HAP-1 (cell line): Measurements from ENCODE around the gene ALG11.
"Not testable (repeated sequence)": the region's sequence is repeated elsewhere in the genome, so short reads cannot be mapped to it uniquely, and the experiment has no call there.

Experiments used
- DNase-seq, 2 experiments: peaks; one replicate each; pipeline ENCODE4 v3.0.0-alpha.2; 2016 to 2020; ENCODE audit warnings: low spot score in 2 of 2
- H3K27me3 ChIP-seq: fragments of 250-450 bp; sonication (Bioruptor Pico); 2 replicates; pipeline ENCODE4 v1.5.1; 2020; ENCODE audit warnings: low read depth, mild to moderate bottlenecking, moderate library complexity
- H3K36me3 ChIP-seq: fragments of 250-450 bp; sonication (Bioruptor Pico); replicated peaks from 2 replicates; pipeline ENCODE4 v1.5.1; 2020; ENCODE audit warnings: mild to moderate bottlenecking
- H3K4me1 ChIP-seq: fragments of 250-450 bp; sonication (Bioruptor Pico); 2 replicates; pipeline ENCODE4 v1.5.1; 2020; ENCODE audit warnings: mild to moderate bottlenecking
- H3K4me3 ChIP-seq: fragments of 250-450 bp; sonication (Bioruptor Pico); 2 replicates; pipeline ENCODE4 v1.5.1; 2020; ENCODE audit warnings: mild to moderate bottlenecking, moderate library complexity
- H3K9me3 ChIP-seq: fragments of 250-450 bp; sonication (Bioruptor Pico); 2 replicates; pipeline ENCODE4 v1.5.1; 2020; ENCODE audit warnings: mild to moderate bottlenecking, moderate library complexity
- in situ Hi-C: fragments of 300-500 bp; cut with MboI; formaldehyde crosslinking; loops from 3 replicates; pipeline ENCODE4 v1.14.3; 2020; ENCODE audit warnings: low sequenced_read_pairs, inconsistent platforms, mixed read lengths

Gene ALG11

GRCh38 chr13:52027832-52028231 is 15.6 kb downstream of the ALG11 start:
- H3K4me3 ChIP-seq = no peak overlapping the region
- no peaks in the 10 kb centered on the region for H3K27me3 ChIP-seq
- peaks cover 31% of the 10 kb centered on the region for H3K36me3 ChIP-seq
- H3K4me1 ChIP-seq = no peaks in the 10 kb centered on the region
- DNase-seq = no peak
- in situ Hi-C loops = no loop called here
- no peaks in the 10 kb centered on the region for H3K9me3 ChIP-seq

- no peaks in the 10 kb centered on the region for H3K27me3 ChIP-seq
- H3K4me3 ChIP-seq = no peak overlapping the region
- in situ Hi-C loops = no loop called here
- no peak for DNase-seq
- no peaks in the 10 kb centered on the region for H3K4me1 ChIP-seq
- H3K36me3 ChIP-seq = peaks cover 20% of the 10 kb centered on the region
- H3K9me3 ChIP-seq = no peaks in the 10 kb centered on the region
Observed at GRCh38 chr13:52029569-52029968, 17.4 kb downstream of the ALG11 start.

GRCh38 chr13:52030401-52030800 is 18.2 kb downstream of the ALG11 start:
- H3K27me3 ChIP-seq, in situ Hi-C loops, DNase-seq, H3K4me1 ChIP-seq, H3K9me3 ChIP-seq, H3K4me3 ChIP-seq: not testable (repeated sequence)
- H3K36me3 ChIP-seq = peaks cover 12% of the 10 kb centered on the region

DNA sequence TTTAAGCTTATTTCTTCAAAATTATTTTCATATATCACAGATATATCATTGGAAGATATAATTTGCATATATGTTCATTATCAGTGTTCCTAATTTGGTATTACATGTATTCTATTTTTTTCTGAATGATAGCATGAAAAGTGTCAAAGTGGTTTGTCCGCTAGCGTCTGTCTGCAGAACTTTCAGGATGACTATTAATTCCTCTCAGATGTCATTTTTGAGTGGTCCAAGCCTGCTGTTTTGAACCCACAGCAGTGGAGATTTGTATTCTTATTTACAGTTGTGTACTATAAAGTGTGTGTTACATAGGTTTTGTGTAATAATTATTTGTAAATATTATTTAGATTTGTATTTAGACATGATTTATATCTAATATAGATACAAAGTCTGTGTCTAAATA is 20.8 kb downstream of the ALG11 start:
- Histone ChIP-seq H3K36me3 (peaks cover 4% of the 10 kb centered on the region; the same call in 1 of the 2 replicates), H3K9me3 (no peaks in the 10 kb centered on the region), H3K27me3 (no peaks in the 10 kb centered on the region), H3K4me3 (no peak overlapping the region), H3K4me1 (no peaks in the 10 kb centered on the region)
- in situ Hi-C loops = no loop called here
- no peak for DNase-seq

GRCh38 chr13:52034616-52035226 is 22.5 kb downstream of the ALG11 start:
- H3K4me3 ChIP-seq = no peak overlapping the region
- no peak for DNase-seq

DNA sequence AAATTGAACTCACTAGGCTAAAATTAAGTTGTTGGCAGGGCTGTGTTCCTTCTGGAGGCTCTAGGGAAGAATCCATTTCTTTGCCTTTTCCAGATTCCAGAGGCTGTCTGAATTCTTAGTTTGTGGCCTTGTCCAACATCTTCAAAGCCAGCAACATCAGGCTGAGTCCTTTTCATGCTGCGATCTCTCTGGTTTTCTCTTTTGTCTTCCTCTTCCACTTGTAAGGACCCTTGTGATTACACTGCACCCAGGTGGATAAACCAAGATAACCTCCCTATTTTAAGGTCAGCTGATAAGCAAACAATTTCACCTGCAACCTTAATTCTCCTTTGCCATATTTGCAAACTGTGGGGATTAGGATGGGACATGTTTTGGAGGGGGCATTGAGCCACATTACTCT is 23.8 kb downstream of the ALG11 start:
- in situ Hi-C loops = no loop called here
- no peaks in the 10 kb centered on the region for H3K36me3 ChIP-seq
- no peaks in the 10 kb centered on the region for H3K9me3 ChIP-seq
- no peak for DNase-seq
- H3K27me3 ChIP-seq = no peaks in the 10 kb centered on the region
- H3K4me3 ChIP-seq = no peak overlapping the region
- H3K4me1 ChIP-seq = no peaks in the 10 kb centered on the region

More at GRCh38 chr13:52034616-52035226, 22.5 kb downstream of the ALG11 start:
- Histone ChIP-seq H3K36me3 (no peaks in the 10 kb centered on the region), H3K27me3 (no peaks in the 10 kb centered on the region), H3K4me1 (no peaks in the 10 kb centered on the region), H3K9me3 (no peaks in the 10 kb centered on the region)
- in situ Hi-C loops = no loop called here

DNA sequence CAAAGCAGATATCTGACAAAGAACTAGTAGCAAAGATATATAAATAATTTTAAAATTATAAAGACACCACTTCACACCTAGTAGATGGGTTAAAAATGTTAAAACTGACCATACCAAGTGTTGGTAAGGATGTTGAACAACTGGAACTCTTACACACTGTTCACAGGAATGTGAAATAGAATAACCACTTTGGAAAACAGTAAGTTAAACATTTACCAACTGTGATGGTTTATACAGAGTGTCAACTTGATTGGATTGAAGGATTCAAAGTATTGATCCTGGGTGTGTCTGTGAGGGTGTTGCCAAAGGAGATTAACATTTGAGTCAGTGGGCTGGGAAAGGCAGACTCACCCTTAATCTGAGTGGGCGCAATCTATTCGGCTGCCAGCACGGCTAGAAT is 31.5 kb downstream of the ALG11 start:
- Histone ChIP-seq H3K4me3 (no peak overlapping the region), H3K9me3 (no peaks in the 10 kb centered on the region), H3K4me1 (no peaks in the 10 kb centered on the region), H3K27me3 (no peaks in the 10 kb centered on the region), H3K36me3 (no peaks in the 10 kb centered on the region)
- in situ Hi-C loops = no loop called here
- DNase-seq = no peak

DNA sequence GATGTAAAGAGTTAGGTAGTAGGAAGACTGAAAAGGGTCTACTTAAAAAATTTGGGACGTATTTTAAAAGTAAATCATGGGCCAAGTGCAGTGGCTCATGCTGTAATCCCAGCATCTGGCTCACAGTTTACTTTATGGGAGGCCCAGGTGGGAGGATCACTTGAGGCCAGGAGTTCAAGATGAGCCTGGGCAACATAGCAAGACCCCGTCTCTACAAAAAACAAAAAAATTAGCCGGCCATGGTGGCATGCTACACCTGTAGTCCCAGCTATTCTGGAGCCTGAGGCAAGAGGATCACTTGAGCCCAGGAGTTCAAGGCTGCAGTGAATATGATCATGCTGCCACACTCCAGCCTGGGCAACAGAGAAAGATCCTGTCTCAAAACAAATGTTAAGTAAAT is 35.3 kb downstream of the ALG11 start:
- no peaks in the 10 kb centered on the region for H3K4me1 ChIP-seq
- in situ Hi-C loops = no loop called here
- no peak for DNase-seq

GRCh38 chr13:52048516-52048915 is 36.3 kb downstream of the ALG11 start:
- Histone ChIP-seq H3K36me3 (no peaks in the 10 kb centered on the region), H3K27me3 (no peaks in the 10 kb centered on the region), H3K9me3 (no peaks in the 10 kb centered on the region), H3K4me1 (no peaks in the 10 kb centered on the region), H3K4me3 (no peak overlapping the region)
- no peak for DNase-seq
- in situ Hi-C loops = no loop called here

More for the DNA sequence above, 35.3 kb downstream of the ALG11 start:
- H3K4me3 ChIP-seq = no peak overlapping the region
- no peaks in the 10 kb centered on the region for H3K27me3 ChIP-seq
- no peaks in the 10 kb centered on the region for H3K9me3 ChIP-seq
- no peaks in the 10 kb centered on the region for H3K36me3 ChIP-seq

DNA sequence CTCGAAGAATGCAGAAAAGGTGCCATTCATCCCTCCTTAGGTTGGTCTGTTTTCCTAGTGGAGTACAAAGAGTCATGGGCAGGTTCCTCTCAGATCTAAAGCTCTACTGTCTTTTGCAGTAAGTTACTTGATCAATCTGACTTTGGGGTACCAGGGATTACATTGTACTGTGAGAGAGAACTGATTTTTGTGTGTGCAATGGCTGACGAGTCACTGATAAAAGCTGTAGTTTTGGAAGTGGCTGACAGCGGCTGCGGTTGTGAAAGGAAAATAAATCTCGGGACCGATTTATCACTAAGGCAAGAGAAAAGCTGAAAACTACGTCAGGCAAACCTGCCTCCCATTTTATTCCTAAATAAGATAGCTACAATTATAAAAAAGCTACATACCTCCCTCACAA is 39.2 kb downstream of the ALG11 start:
- in situ Hi-C loops = no loop called here
- H3K27me3 ChIP-seq = no peaks in the 10 kb centered on the region
- H3K4me3 ChIP-seq = no peak overlapping the region
- no peaks in the 10 kb centered on the region for H3K4me1 ChIP-seq
- H3K9me3 ChIP-seq = no peaks in the 10 kb centered on the region
- no peak for DNase-seq
- no peaks in the 10 kb centered on the region for H3K36me3 ChIP-seq

- in situ Hi-C loops = no loop called here
- no peaks in the 10 kb centered on the region for H3K4me1 ChIP-seq
- H3K27me3 ChIP-seq = no peaks in the 10 kb centered on the region
- no peaks in the 10 kb centered on the region for H3K36me3 ChIP-seq
- H3K9me3 ChIP-seq = no peaks in the 10 kb centered on the region
- H3K4me3 ChIP-seq = no peak overlapping the region
- no peak for DNase-seq
Observed at GRCh38 chr13:52053460-52053859, 41.3 kb downstream of the ALG11 start.

GRCh38 chr13:52061064-52061463 is 48.9 kb downstream of the ALG11 start:
- DNase-seq, H3K4me1 ChIP-seq, H3K4me3 ChIP-seq, H3K9me3 ChIP-seq, in situ Hi-C loops, H3K27me3 ChIP-seq, H3K36me3 ChIP-seq: not testable (repeated sequence)

DNA sequence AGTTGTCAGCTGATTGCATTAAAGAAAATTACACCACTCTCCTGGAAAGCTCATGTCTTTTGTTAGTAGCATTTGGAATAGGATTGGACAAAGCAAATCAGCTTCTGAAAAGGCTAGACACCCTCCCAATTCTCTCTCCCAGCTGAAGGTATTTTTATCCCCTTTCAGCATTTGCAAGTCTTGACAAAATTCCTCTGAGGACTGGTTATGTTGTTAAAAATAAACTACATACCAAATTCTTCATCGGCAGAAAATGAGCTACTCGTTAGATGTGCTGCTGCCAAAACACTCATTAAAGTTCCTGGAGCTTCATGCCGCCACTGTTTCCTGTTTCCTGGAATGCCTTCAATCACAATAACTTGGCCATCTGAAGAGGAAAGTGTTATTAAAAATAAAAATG is 49.4 kb downstream of the ALG11 start:
- H3K27me3 ChIP-seq = no peaks in the 10 kb centered on the region
- H3K4me3 ChIP-seq = no peak overlapping the region
- no peaks in the 10 kb centered on the region for H3K4me1 ChIP-seq
- H3K36me3 ChIP-seq = no peaks in the 10 kb centered on the region
- DNase-seq = no peak
- H3K9me3 ChIP-seq = no peaks in the 10 kb centered on the region
- in situ Hi-C loops = no loop called here

DNA sequence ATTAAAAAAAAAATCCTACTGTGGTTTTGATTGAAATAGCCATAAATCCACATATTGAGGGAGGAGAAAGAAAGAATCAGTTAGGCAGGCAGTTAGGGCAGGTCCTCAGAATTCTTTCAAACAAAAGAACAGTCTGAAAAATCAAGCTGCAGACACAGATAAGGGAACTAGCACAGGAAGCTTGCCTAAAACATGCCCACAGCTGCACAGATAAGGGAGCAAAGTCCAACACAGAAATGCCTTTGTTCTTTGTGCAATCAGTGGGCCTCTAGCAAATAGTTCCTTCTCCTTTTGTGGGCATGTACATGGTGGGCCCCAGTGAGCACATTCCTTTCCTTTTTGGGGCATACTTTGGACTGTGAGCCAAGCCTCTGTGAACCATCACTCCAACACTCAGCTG is 55.0 kb downstream of the ALG11 start:
- no peak overlapping the region for H3K4me3 ChIP-seq
- H3K27me3 ChIP-seq = no peaks in the 10 kb centered on the region
- DNase-seq = no peak
- H3K4me1 ChIP-seq = no peaks in the 10 kb centered on the region
- no peaks in the 10 kb centered on the region for H3K36me3 ChIP-seq
- H3K9me3 ChIP-seq = no peaks in the 10 kb centered on the region
- in situ Hi-C loops = no loop called here

GRCh38 chr13:52070929-52071523 is 58.8 kb downstream of the ALG11 start:
- H3K27me3 ChIP-seq = peaks cover 2% of the 10 kb centered on the region
- no peaks in the 10 kb centered on the region; the same call in 1 of the 2 replicates for H3K9me3 ChIP-seq
- H3K4me1 ChIP-seq = no peaks in the 10 kb centered on the region
- DNase-seq = no peak
- no peak overlapping the region for H3K4me3 ChIP-seq
- in situ Hi-C loops = no loop called here
- H3K36me3 ChIP-seq = no peaks in the 10 kb centered on the region
